HepG2 (cell line): ENCODE measurements around the gene UCKL1. TPM values are rescaled to one million over a fixed set of nuclear protein-coding genes. Genes with fewer than 3 reads are reported as not detected.
A peak's percentile ranks its signal among the peaks of the same experiment; 100 is the strongest.

Experiments
- BHLHE40 ChIP-seq: IDR thresholded peaks from 2 replicates; pipeline ENCODE4 v1.6.1; 2011; ENCODE audit warnings: low read length, improper control_type of control experiment
- DR1 ChIP-seq: sonication (generic); formaldehyde crosslinking; IDR thresholded peaks from 2 replicates; pipeline ENCODE4 v1.8.0; 2021; ENCODE audit warnings: mild to moderate bottlenecking, missing genetic modification reagents, inconsistent platforms
- ERF ChIP-seq: IDR thresholded peaks from 2 replicates; pipeline ENCODE4 v1.6.1; 2018; ENCODE audit warnings: missing biosample characterization, missing genetic modification reagents
- GATAD1 ChIP-seq: IDR thresholded peaks from 2 replicates; pipeline ENCODE4 v1.6.1; 2016; ENCODE audit warnings: missing genetic modification reagents, missing compliant biosample characterization
- HDAC6 ChIP-seq: fragments of 200-600 bp; sonication (generic); IDR thresholded peaks from 2 replicates; pipeline ENCODE4 v1.7.0; 2017; ENCODE audit warnings: mild to moderate bottlenecking, antibody characterized with exemption, low read length, low read depth
- HNRNPUL1 ChIP-seq: fragments of 200-400 bp; formaldehyde crosslinking; IDR thresholded peaks from 2 replicates; pipeline ENCODE4 v1.6.1; 2017; ENCODE audit warnings: low read depth, mild to moderate bottlenecking, low read length, moderate library complexity
- JUNB ChIP-seq: sonication (generic); formaldehyde crosslinking; IDR thresholded peaks from 2 replicates; pipeline ENCODE4 v1.8.0; 2022; ENCODE audit warnings: missing genetic modification reagents, mild to moderate bottlenecking, borderline replicate concordance
- MAZ ChIP-seq, 2 experiments: sonication (generic) in 1 of 2; formaldehyde crosslinking in 1 of 2; IDR thresholded peaks; 2 replicates each; pipeline versions ENCODE4 v1.5.0 to v1.6.1; 2012 to 2020; ENCODE audit warnings: low read depth in 2 of 2, mild to moderate bottlenecking in 2 of 2, borderline replicate concordance in 1 of 2, improper control_type of control experiment in 1 of 2, low read length in 1 of 2, missing genetic modification reagents in 1 of 2, moderate library complexity in 1 of 2
- NFIC ChIP-seq: IDR thresholded peaks from 2 replicates; pipeline ENCODE4 v1.6.1; 2012; ENCODE audit warnings: mild to moderate bottlenecking, low read length, inconsistent platforms
- POLR2G ChIP-seq: fragments of 200-400 bp; formaldehyde crosslinking; IDR thresholded peaks from 2 replicates; pipeline ENCODE4 v1.6.1; 2018; ENCODE audit warnings: mild to moderate bottlenecking, low read depth, low read length, moderate library complexity
- RARG ChIP-seq: sonication (generic); formaldehyde crosslinking; IDR thresholded peaks from 2 replicates; pipeline ENCODE4 v1.4.0; 2020; ENCODE audit warnings: low read depth, mild to moderate bottlenecking, missing genetic modification reagents
- SIN3A ChIP-seq: IDR thresholded peaks from 2 replicates; pipeline ENCODE4 v1.6.1; 2011; ENCODE audit warnings: low read depth, mild to moderate bottlenecking, control low read depth, low read length, borderline replicate concordance
- SNAI1 ChIP-seq: sonication (generic); formaldehyde crosslinking; IDR thresholded peaks from 2 replicates; pipeline ENCODE4 v1.5.0; 2020; ENCODE audit warnings: mild to moderate bottlenecking, missing genetic modification reagents, borderline replicate concordance
- TBX3 ChIP-seq: fragments of 450-650 bp; IDR thresholded peaks from 2 replicates; pipeline ENCODE4 v1.6.1; 2017; ENCODE audit warnings: antibody characterized with exemption, mild to moderate bottlenecking, inconsistent platforms, borderline replicate concordance
- TSC22D2 ChIP-seq: sonication (generic); formaldehyde crosslinking; IDR thresholded peaks from 2 replicates; pipeline ENCODE4 v1.5.1; 2020; ENCODE audit warnings: missing genetic modification reagents, mild to moderate bottlenecking, borderline replicate concordance
- ZBTB20 ChIP-seq: sonication (generic); formaldehyde crosslinking; IDR thresholded peaks from 2 replicates; pipeline ENCODE4 v1.8.1; 2023; ENCODE audit warnings: missing genetic modification reagents, low read depth, mild to moderate bottlenecking, borderline replicate concordance
- ZFP41 ChIP-seq: sonication (generic); formaldehyde crosslinking; IDR thresholded peaks from 2 replicates; pipeline ENCODE4 v1.4.0; 2020; ENCODE audit warnings: mild to moderate bottlenecking, missing genetic modification reagents, borderline replicate concordance
- ZNF430 ChIP-seq: sonication (generic); formaldehyde crosslinking; IDR thresholded peaks from 2 replicates; pipeline ENCODE4 v1.9.0; 2021; ENCODE audit warnings: mild to moderate bottlenecking, missing genetic modification reagents
- ZNF484 ChIP-seq: sonication (generic); formaldehyde crosslinking; IDR thresholded peaks from 2 replicates; pipeline ENCODE4 v1.5.1; 2020; ENCODE audit warnings: mild to moderate bottlenecking, low read depth, missing genetic modification reagents, borderline replicate concordance
- ZNF775 ChIP-seq: sonication (generic); formaldehyde crosslinking; IDR thresholded peaks from 2 replicates; pipeline ENCODE4 v1.4.0; 2020; ENCODE audit warnings: missing genetic modification reagents, mild to moderate bottlenecking, moderate library complexity, borderline replicate concordance
- ZNF879 ChIP-seq: sonication (generic); formaldehyde crosslinking; IDR thresholded peaks from 2 replicates; pipeline ENCODE4 v1.8.1; 2023; ENCODE audit warnings: missing genetic modification reagents
- ZSCAN29 ChIP-seq: sonication (generic); formaldehyde crosslinking; conservative IDR thresholded peaks from 2 replicates; pipeline ENCODE4 v1.4.0; 2020; ENCODE audit warnings: mild to moderate bottlenecking, missing genetic modification reagents
- ZSCAN30 ChIP-seq: sonication (generic); formaldehyde crosslinking; IDR thresholded peaks from 2 replicates; pipeline ENCODE4 v1.5.0; 2020; ENCODE audit warnings: mild to moderate bottlenecking, missing genetic modification reagents
- polyA plus RNA-seq, 8 experiments: library from polyadenylated mRNA; depleted of rRNA in 3 of 8; stranded (reverse) in 7 of 8; unstranded in 1 of 8; fragments of >200 nt; fragmentation: Illumina TruSeq in 4 of 8; extraction: Trizol in 4 of 8; gene quantifications; 2 replicates each; pipeline versions ENCODE4 v1.2.1 to v1.2.3, GENCODE V29; 2011 to 2016; ENCODE audit warnings: low read depth in 4 of 8, missing spikeins in 1 of 8, mixed read lengths in 1 of 8; ENCODE audit not compliant: insufficient read depth in 1 of 8
- total RNA-seq, 5 experiments: library from RNA; depleted of rRNA; stranded (reverse); fragments of >200 nt; fragmentation: Illumina TruSeq; extraction: Trizol; gene quantifications; 2 replicates each; pipeline ENCODE4 v1.2.3, GENCODE V29; 2016; ENCODE audit warnings: low read depth in 1 of 5
- TF ChIP-seq, protein P1 (sequence below): sonication (generic); formaldehyde crosslinking; IDR thresholded peaks from 2 replicates; pipeline ENCODE4 v1.5.1; 2020; ENCODE audit warnings: mild to moderate bottlenecking, missing genetic modification reagents, borderline replicate concordance
- TF ChIP-seq, protein P2 (sequence below): IDR thresholded peaks from 2 replicates; pipeline ENCODE4 v1.6.1; 2012; ENCODE audit warnings: inconsistent platforms
- TF ChIP-seq, protein P3 (sequence below): sonication (generic); formaldehyde crosslinking; IDR thresholded peaks from 2 replicates; pipeline ENCODE4 v1.4.0; 2020; ENCODE audit warnings: missing genetic modification reagents, mild to moderate bottlenecking, borderline replicate concordance

Gene UCKL1
- total and polyA plus RNA-seq, 2 of the 13 experiments (the other 11 are each of a cell fraction or from before 2014, with no cell fraction given), result 50.2 to 126 TPM

DNA sequence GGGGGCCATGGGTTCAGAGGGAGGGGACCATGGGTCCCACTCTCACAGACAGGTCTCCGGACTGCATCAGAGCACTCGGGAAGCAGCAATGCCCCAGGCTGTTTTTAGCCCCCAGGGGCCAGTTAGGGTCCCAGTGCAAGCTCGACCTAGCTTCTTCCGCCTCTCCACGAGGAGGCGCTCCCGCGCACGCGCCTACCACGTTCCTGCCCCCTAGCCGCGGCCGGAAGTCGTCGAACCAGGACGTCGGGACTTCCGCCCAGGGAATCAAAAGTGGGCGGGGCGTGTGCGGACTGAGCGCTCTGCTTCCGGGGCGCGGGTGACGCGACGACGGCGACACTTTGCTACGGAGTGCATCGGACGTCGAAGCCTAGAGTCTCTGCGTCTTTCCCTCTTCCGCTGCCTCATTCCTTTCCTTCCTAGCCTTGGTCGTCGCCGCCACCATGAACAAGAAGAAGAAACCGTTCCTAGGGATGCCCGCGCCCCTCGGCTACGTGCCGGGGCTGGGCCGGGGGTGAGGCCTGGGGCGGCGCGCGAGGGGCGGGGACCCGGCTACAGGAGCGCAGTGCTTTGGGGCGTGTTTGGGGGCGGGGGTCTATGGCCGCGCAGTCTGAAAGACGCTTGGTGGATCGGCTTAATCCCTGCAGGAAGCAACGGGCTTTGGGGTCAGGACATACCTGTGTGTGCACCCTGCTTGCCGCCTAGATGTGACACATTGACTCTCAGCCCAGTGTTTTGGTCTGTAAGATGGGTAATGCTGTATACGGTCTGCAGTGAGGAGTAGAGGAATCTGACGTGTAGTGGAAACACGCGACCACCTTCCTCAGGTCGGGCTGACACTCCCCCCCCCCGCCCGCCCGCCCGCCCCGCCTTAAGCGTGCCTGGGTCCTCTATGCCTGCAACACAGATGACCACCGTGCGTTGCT lies 24.9 kb upstream of the UCKL1 start, which contains the start of gene PRPF6 (continued):
- TF ChIP-seq RARG (CRISPR knock-in tag), result no peak
- TF ChIP-seq NFIC, result no peak
- peak; percentile 85 for TF ChIP-seq TSC22D2 (CRISPR knock-in tag)
- 0 out of 2 replicates have a peak, but pooled peaks have one; percentile 49 for TF ChIP-seq ZNF430 (CRISPR knock-in tag)
- peak; percentile 99 for TF ChIP-seq ERF
- peak; percentile 94 for TF ChIP-seq POLR2G
- peak; percentile 90 for TF ChIP-seq ZBTB20 (CRISPR knock-in tag)
- TF ChIP-seq SNAI1 (CRISPR knock-in tag), result peak; percentile 80; the same call in 1 of the 2 replicates
- 0 out of 2 replicates have a peak, but pooled peaks have one; percentile 31 for TF ChIP-seq JUNB (CRISPR knock-in tag)
- TF ChIP-seq TBX3, result peak; percentile 71
- peak; percentile 94 for TF ChIP-seq SIN3A
- TF ChIP-seq GATAD1 (CRISPR knock-in tag), result peak; percentile 100
- TF ChIP-seq, protein P1, sequence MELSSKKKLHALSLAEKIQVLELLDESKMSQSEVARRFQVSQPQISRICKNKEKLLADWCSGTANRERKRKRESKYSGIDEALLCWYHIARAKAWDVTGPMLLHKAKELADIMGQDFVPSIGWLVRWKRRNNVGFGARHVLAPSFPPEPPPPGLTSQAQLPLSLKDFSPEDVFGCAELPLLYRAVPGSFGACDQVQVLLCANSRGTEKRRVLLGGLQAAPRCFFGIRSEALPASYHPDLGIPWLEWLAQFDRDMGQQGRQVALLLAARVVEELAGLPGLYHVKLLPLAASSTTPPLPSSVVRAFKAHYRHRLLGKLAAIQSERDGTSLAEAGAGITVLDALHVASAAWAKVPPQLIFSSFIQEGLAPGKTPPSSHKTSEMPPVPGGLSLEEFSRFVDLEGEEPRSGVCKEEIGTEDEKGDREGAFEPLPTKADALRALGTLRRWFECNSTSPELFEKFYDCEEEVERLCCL (CRISPR knock-in tag), result no peak
- TF ChIP-seq, protein P2, sequence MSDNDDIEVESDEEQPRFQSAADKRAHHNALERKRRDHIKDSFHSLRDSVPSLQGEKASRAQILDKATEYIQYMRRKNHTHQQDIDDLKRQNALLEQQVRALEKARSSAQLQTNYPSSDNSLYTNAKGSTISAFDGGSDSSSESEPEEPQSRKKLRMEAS, result peak; percentile 99
- peak; percentile 14; the same call in 1 of the 2 replicates for TF ChIP-seq ZNF484 (CRISPR knock-in tag)
- TF ChIP-seq, protein P3, sequence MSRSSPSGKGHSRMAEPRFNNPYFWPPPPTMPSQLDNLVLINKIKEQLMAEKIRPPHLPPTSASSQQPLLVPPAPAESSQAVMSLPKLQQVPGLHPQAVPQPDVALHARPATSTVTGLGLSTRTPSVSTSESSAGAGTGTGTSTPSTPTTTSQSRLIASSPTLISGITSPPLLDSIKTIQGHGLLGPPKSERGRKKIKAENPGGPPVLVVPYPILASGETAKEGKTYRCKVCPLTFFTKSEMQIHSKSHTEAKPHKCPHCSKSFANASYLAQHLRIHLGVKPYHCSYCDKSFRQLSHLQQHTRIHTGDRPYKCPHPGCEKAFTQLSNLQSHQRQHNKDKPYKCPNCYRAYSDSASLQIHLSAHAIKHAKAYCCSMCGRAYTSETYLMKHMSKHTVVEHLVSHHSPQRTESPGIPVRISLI (CRISPR knock-in tag), result peak; percentile 61; the same call in 1 of the 2 replicates
- 0 out of 2 replicates have a peak, but pooled peaks have one; percentile 45 for TF ChIP-seq ZNF879 (CRISPR knock-in tag)
- peak; percentile 77 for TF ChIP-seq MAZ (IDR thresholded peaks at IDR 0.05; ENCODE audit: borderline replicate concordance, low read depth, low read length)
- TF ChIP-seq MAZ (CRISPR knock-in tag; IDR thresholded peaks at IDR 0.05; ENCODE audit: low read depth), result peak; percentile 98
- peak; percentile 53; the same call in 1 of the 2 replicates for TF ChIP-seq ZSCAN30
- no peak; the same call in 1 of the 2 replicates for TF ChIP-seq ZNF775 (CRISPR knock-in tag)
- TF ChIP-seq ZFP41 (CRISPR knock-in tag), result peak; percentile 97
- no peak for TF ChIP-seq HDAC6
- no peak for TF ChIP-seq HNRNPUL1
- TF ChIP-seq DR1 (CRISPR knock-in tag), result peak; percentile 89
- TF ChIP-seq BHLHE40, result peak; percentile 65
- peak; percentile 94 for TF ChIP-seq ZSCAN29
